Measurements from ENCODE around the gene SLC35F6. TPM values are rescaled to one million over a fixed set of nuclear protein-coding genes. Genes with fewer than 3 reads are reported as not detected.
"Not testable (repeated sequence)": the region's sequence is repeated elsewhere in the genome, so short reads cannot be mapped to it uniquely, and the experiment has no call there.

SLC35F6 gene
- polyA plus RNA-seq, 3 donors = 7.1 to 17.0 (median 15.2) TPM

DNA sequence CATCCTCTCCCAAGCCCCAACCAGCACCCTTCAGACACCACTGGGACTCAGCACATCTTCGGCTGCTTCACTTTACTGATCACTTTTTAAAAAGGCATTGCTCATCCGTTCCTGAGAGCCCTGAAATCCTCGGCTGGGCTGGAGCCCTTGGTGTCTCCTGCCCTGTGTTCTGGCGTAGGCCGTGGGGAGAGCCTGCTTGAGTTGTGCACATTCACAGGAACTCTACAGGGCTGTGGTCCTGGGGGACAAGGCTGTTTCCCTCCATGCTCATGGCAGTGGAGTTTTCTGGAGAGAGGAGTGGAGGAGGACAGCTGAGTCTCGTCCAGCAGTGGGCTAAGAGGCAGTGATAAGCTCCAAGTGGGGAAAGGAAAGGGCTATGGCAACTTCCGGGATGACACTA is 37.7 kb downstream of the SLC35F6 start:
- 92 to 95% (median 93%) methylated on average over 7 of the region's 7 CpGs for WGBS, 3 donors
- no peak overlapping the region for H3K27ac ChIP-seq (ENCODE audit: low read depth, low read length)

DNA sequence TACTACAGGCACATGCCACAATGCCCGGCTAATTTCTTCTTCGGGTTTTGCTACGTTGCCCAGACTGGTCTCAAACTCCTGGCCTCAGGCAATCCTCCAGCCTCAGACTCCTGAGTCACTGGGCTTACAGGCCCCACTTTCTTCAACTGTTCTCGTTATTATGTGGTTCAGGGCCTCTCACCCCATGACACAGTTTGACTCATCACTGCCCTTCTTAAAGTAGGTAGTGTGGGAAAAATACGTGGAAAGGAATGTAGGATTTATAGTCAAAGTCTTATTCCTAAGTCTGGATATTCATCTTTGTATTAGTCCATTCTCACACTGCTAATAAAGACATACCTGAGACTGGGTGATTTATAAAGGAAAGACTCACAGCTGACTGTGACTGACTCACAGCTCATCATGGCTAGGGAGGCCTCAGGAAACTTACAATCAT is 41.2 kb downstream of the SLC35F6 start:
- 67 to 84% (median 80%) methylated on average over 5 of the region's 5 CpGs for WGBS, 3 donors
- H3K27ac ChIP-seq (ENCODE audit: low read depth, low read length) = no peak overlapping the region

DNA sequence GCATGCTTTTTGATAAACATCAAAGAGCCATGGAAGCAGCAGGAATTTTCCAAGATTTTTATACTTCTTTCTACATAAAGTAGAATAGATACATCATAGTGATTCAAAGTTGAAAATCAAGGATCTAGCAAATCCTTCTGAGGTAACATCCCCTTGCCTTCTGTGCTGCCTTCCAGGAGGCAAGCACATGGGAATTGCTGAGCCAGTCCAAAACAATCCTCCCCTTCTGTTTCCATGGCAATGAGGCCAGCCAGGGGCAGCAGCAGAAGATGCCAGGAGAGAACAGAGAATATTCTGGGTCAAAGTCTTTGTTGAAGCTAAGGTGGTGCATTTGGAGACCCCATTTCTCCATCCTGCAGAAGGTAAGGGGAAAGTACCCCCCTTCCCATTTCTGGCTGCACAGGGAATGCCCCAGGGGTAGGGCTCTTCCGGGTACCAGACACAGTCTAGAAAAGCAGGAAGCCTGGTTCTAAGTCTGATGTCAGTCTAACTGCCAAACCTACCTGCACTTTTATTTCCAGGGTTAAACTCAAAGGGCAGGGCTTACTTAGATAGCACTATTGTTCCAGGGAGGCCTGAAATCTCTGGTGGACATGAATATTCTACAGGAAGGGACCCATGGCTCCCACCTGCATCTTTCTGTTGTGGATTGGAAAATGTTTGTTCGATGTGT is 43.8 kb downstream of the SLC35F6 start:
- 48 to 58% (median 57%) methylated on average over 2 of the region's 2 CpGs for WGBS, 3 donors
- no peak overlapping the region for H3K27ac ChIP-seq (ENCODE audit: low read depth, low read length)

DNA sequence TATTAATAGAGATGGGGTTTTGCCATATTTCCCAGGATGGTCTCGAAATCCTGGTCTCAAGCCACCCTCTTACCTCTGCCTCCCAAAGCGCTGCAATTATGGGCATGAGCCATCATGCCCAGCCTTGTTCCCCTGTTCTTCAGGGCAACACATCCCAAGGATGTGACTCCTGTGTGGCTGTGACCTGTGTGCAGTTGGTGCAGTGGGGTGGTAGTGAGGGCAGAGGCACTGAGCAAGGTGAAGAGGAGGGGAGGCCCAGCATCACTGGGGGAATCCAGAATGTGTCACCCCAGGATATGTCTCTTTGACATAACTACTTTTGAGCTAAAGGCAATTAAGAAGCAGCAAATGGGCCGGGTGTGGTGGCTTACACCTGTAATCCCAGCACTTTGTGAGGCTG is 45.1 kb downstream of the SLC35F6 start:
- WGBS, 3 donors = 85 to 94% (median 86%) methylated on average over 3 of the region's 3 CpGs
- H3K27ac ChIP-seq (ENCODE audit: low read depth, low read length) = no peak overlapping the region

DNA sequence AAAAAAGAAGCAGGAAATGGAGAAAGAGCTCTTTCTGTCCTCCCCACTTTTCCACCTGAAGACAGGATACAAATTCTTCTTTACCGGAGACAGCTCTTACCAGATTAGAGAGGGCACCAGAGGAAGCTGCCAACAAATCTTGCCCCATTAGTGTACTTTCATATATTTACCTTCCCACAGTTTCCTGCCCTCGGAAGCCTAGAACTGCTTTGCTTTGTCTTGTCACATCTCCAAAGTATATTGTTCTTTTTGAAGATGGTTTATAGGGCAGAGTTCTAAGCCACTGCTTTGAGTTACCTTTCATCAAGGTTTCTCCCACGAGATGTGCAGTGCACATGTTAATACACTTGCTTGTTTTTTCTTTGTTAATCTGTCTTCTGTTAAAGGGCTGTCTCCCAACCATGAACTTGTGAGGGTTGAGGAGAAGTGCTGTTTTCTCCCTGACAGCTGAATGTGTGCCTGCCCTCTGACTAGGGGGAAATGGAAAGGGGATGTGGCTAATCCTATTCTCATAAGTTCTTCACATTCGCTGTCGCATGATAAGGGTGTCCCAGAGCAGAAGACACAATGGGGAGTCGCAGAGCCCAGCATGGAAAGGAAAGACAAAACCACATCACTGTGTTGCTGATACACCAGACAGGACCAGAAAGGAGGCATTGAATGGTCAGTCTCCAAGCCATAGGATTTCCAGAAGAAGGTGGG is 45.9 kb downstream of the SLC35F6 start:
- WGBS, 3 donors = 37 to 60% (median 49%) methylated on average over 6 of the region's 6 CpGs
- no peak overlapping the region for H3K27ac ChIP-seq (ENCODE audit: low read depth, low read length)

DNA sequence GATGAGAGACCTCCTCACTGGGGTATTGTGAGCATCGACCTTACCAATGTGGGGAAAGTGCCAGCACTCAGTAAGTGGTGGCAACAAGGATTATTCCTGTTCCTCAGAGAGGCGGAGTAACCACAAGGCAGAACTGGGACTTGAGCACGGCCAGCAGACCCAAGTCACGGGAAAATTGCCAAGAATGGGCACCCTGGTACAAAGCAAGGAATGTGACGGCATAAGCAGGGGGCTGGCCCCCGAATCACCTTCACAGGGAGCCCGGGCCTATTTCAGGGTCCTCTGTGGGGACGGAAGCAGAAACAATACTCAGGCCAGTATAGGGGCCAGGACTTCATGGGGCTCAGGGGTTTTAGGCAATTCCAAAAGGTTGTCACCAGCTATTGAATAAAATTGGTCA is 47.2 kb downstream of the SLC35F6 start:
- no peak overlapping the region for H3K27ac ChIP-seq (ENCODE audit: low read depth, low read length)
- WGBS, 3 donors = 62 to 81% (median 80%) methylated on average over 8 of the region's 8 CpGs

DNA sequence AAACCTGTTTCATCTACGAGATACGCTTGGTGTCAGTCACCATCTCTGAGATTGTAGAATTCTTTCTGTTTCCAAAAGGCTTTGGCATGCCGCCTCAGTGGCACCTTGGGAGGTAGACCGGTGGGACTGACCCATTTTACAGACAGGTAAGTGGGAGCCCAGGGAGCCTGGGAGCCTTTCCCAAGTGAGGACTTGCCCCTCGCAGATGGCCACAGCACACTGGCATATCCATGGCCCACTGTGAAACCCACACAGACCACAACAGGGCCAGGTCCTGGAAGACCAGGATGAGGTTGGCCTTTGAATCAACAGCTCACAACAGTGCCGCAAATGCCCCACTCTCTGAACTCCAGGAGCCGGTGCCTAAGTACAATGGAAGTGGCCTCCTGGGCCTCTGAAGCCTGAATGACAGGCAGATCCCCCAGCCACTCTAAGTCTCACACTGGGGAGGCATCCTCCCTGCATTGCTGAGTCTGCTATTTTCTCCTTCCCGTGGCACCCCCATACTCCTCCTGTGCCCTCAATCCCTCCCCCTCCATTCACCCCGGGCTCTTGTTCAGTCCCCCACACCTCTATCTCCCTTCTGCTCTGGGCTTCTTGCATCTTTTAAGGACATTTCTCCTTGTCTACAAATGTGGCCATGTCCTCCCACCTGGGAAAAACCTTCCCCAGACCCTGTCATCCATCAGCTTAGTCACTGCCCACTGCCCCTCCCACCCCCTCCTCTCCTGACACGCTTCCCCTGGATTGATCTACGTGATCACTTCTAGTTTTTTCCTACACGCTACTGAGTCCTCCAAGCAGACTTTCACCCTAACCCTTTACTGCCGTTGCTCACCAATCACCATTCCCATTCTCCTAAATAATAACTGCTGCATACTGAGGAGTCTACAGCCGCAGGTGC is 48.0 kb downstream of the SLC35F6 start:
- H3K27ac ChIP-seq (ENCODE audit: low read depth, low read length) = no peak overlapping the region
- 70 to 81% (median 77%) methylated on average over 14 of the region's 14 CpGs for WGBS, 3 donors

DNA sequence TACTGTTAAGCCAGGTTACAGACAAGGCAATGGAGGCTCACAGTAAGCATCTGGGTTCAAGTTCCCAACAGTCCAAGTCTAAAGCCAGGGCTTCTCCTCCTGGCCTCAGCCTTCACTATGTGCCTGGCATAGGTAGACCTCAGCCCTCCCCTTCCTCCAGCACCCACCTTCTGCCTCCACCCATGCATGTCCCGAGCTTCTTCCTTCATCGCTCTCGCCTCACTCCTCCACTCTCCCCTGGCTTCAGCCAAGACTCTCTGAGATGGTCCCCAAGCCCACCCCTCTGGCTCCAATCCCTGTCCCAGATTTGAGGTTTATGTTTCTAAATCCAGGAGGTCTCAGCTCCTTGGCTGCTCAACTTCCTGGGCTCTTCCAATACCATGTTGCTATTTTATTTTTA is 48.6 kb downstream of the SLC35F6 start:
- H3K27ac ChIP-seq (ENCODE audit: low read depth, low read length) = no peak overlapping the region
- 92 to 95% (median 93%) methylated on average over 3 of the region's 3 CpGs for WGBS, 3 donors

DNA sequence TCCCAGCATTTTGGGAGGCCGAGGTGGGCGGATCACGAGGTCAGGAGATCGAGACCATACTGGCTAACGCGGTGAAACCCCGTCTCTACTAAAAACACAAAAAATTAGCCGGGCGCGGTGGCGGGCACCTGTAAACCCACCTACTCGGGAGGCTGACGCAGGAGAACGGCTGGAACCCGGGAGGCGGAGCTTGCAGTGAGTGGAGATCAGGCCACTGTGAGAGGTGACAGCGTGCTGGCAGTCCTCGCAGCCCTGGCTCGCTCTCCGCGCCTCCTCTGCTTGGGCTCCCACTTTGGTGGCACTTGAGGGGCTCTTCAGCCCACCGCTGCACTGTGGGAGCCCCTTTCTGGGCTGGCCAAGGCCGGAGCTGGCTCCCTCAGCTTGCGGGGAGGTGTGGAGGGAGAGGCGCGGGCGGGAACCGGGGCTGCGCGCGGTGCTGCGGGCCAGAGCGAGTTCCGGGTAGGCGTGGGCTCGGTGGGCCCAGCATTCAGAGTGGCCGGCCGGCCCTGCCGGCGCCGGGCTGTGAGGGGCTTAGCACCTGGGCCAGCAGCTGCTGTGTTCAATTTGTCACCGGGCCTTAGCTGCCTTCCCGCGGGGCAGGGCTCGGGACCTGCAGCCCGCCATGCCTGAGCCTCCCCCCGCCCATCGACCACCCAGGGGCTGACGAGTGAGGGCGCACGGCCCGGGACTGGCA is 50.1 kb downstream of the SLC35F6 start:
- not testable (repeated sequence) for H3K27ac ChIP-seq (ENCODE audit: low read depth, low read length)
- WGBS, 3 donors = 93 to 95% (median 94%) methylated on average over 33 to 52 of the region's 52 CpGs

DNA sequence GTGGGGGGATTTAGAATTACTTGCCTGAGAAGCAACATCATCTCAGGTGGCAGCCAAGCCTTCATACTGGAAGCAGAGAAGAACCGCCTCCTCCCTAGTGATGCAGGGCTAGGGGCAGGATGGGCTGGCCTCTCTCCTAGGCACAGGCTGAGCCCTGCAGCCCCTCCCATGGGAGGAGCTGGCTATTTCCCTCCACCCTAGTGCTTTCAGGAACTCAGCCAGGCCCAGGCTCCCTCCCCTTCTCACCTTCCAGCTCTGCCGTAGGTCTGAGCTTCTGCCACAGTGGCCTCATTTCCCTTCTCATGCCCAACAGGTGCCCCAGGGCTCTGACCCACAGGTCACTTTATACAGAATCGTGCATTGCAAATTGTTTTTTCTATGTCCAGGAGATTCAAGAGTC is 52.8 kb downstream of the SLC35F6 start:
- 48 to 60% (median 48%) methylated on average over 2 to 3 of the region's 3 CpGs for WGBS, 3 donors
- H3K27ac ChIP-seq (ENCODE audit: low read depth, low read length) = no peak overlapping the region

DNA sequence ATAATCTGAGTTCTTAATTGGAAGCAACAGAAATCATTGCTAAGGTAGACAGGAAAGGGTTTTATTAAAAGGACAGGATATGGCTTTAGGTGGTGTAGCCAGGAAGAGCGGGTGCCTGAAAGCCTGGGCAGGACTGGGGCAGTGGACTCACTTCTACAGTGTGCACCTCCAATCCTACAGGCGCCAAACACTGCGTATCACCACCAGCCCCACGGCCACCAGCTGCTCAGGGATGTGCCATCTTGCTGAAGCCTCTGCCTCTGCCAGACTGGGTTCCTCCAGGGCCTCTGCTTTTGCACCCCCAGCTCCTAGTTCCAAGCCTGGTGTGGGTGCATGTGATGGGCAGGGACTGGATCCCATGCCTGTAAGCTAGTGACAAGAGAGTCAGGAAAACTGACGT is 54.2 kb downstream of the SLC35F6 start:
- 75 to 79% (median 77%) methylated on average over 5 of the region's 5 CpGs for WGBS, 3 donors
- H3K27ac ChIP-seq (ENCODE audit: low read depth, low read length) = no peak overlapping the region

DNA sequence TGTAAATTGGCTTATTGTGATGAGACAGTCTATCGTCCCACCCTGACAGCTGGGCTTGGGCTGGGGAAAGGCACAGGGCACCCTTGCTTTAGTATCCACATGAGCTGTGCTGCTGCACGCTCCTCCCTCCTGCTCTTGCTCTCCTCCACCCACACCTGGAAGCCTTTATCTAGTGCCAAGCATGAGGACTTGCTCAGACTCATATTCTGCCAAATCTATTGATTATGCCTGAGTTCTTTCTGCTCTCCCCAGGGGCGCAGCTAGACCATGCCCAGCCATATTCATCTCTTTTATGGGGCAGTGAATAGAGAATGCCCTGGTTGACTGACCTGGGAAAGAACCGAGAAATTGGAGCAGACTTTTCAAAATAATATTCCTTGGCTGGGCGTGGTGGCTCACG is 54.9 kb downstream of the SLC35F6 start:
- H3K27ac ChIP-seq (ENCODE audit: low read depth, low read length) = no peak overlapping the region
- 68 to 78% (median 77%) methylated on average over 6 of the region's 6 CpGs for WGBS, 3 donors

DNA sequence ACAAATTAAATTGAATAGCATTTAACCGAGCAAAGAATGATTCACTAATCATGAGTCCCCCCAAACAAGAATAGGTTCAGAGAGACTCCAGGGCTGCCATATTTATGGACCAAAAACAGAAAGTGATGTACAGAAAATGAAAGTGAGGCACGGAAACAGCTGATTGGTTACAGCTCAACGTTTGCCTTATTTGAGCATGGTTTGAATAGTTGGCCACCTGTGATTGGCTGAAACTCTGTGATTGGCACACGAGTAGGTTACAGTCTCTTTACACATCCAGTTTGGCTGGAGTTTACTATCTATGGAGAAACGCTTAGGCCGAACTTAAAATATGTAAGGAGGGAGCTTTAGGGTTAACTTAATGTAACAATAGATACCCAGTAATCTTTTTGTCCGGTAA is 56.8 kb downstream of the SLC35F6 start:
- 82 to 88% (median 87%) methylated on average over 7 of the region's 7 CpGs for WGBS, 3 donors
- no peak overlapping the region for H3K27ac ChIP-seq (ENCODE audit: low read depth, low read length)

DNA sequence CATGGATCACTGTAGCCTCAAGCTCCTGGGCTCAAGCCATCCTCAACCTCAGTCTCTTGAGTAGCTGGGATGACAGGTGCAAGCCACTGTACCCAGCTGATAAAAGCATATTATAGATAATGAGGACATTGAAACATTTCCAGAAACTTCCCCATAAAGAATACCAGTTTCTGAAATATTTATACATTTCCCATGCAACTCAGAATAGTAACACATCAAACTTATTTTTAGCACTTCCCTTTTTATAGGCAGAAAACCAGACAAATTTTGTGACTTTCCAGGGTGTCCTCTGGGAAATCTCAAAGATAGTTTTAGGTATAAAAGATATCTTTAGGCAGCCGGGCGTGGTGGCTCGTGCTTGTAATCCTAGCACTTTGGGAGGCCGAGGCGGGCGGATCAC is 58.8 kb downstream of the SLC35F6 start:
- 83 to 86% (median 86%) methylated on average over 6 of the region's 6 CpGs for WGBS, 3 donors
- H3K27ac ChIP-seq (ENCODE audit: low read depth, low read length) = no peak overlapping the region

Other genes with a start within 250 kb of the SLC35F6 start
- under 1 TPM in 1 of 3 donors, not detected in 2; 0.16 TPM for gene CIB4, start 122.9 kb upstream of the SLC35F6 start, polyA plus RNA-seq
- gene KCNK3, start 71.6 kb upstream of the SLC35F6 start, polyA plus RNA-seq = 10 to 100 TPM in 1 of 3 donors, 1 to 10 TPM in 2; 2.8 to 24.8 (median 9.1) TPM
- 1 to 10 TPM in 1 of 3 donors, under 1 TPM in 2; 0.18 to 1.3 (median 0.19) TPM for gene CENPA, start 21.8 kb downstream of the SLC35F6 start, polyA plus RNA-seq
- under 1 TPM in 2 of 3 donors, not detected in 1; 0.01 to 0.06 TPM for gene DPYSL5, start 83.8 kb downstream of the SLC35F6 start, polyA plus RNA-seq
- 10 to 100 TPM; 12.6 to 44.6 (median 23.8) TPM for gene MAPRE3, start 206.4 kb downstream of the SLC35F6 start, polyA plus RNA-seq

Data from adipose tissue (tissue), 3 donors.